NOMO-1 (cell line): ENCODE results near the gene ATP7B.
"Not testable (repeated sequence)": the region's sequence is repeated elsewhere in the genome, so short reads cannot be mapped to it uniquely, and the experiment has no call there.

Source experiments
- DNase-seq, 2 experiments: peaks; one replicate each; lab custom pipeline; 2025; ENCODE audit not compliant: unreplicated experiment in 2 of 2; lab: John Stamatoyannopoulos, UW

Gene ATP7B

GRCh38 chr13:51924756-51925544 lies 86.3 kb downstream of the ATP7B start:
- DNase-seq, result peak in 1 of 2 experiments; percentile 55

- DNase-seq, result no peak
Measured at GRCh38 chr13:51923983-51924539, 87.2 kb downstream of the ATP7B start.

GRCh38 chr13:51922771-51923480 lies 88.3 kb downstream of the ATP7B start:
- DNase-seq, result no peak

GRCh38 chr13:51921790-51922740 lies 89.2 kb downstream of the ATP7B start:
- no peak for DNase-seq

DNA sequence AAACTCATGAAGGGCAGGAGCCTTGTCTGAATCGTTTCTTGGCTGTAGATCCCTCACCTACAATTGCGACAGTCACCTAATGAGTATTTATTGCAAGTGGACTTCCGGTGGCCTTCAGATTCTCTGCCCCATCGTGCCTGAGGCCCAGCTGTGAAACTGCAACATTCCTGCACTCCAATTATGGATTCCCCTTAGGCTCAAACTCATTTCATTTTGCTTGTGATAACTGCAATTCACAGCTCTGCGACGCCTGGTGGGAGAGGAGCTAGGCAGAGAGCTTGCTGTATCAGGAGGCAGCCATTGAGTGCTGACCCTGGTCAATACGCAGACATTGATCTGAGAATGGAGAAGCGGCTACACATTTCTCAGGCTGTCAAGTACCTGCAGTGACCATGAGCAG lies 90.5 kb downstream of the ATP7B start:
- no peak for DNase-seq

- no peak for DNase-seq
Measured at GRCh38 chr13:51920267-51920666, 91.0 kb downstream of the ATP7B start.

GRCh38 chr13:51919531-51919930 lies 91.7 kb downstream of the ATP7B start:
- no peak for DNase-seq

- no peak for DNase-seq
Measured at GRCh38 chr13:51916962-51917361, 94.3 kb downstream of the ATP7B start.

GRCh38 chr13:51916051-51916818 lies 95.0 kb downstream of the ATP7B start:
- no peak for DNase-seq

DNA sequence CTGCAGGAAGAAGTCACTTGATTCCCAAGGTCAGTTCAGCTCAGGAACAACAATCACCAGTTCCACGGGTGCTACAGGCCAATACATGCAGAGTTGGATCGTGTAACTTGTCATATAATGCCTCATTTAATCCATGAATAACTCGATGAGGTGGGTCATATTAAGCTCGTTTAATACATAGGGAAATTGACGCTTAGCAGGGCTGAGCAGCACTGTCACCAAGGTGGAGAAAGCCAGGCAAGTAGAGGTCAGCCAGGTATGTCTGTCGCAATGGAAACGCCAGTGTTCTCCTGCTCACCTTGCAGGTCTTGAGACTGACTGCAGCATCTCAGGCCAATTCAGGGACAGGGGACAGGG lies 97.1 kb downstream of the ATP7B start:
- DNase-seq, result no peak

GRCh38 chr13:51913421-51914136 lies 97.7 kb downstream of the ATP7B start:
- DNase-seq, result no peak

- DNase-seq, result peak; percentile 23 to 52
Measured at GRCh38 chr13:51912511-51913225, 98.6 kb downstream of the ATP7B start.

- DNase-seq, result no peak
Measured at GRCh38 chr13:51912091-51912490, 99.2 kb downstream of the ATP7B start.

DNA sequence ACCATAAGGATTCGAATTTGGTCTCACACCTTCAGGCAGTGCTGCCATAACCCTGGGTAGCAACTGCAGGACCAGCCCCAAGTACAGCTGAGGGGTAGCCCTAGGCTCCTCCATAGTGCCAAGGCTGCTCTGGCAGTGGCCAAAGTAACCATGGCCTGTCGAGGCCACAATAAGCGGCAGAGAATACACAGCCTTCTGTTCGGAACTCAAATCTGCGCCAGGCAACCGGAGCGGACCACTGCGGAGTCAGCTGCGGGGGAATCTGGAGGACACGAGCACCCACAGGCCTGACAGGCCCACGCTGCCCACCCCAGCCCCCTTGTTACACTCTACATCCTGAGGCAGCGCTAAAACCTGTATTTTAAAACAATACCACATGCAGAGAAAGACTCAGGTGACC lies 100.7 kb downstream of the ATP7B start:
- DNase-seq, result no peak

- DNase-seq, result not testable (repeated sequence)
Measured at GRCh38 chr13:51909265-51909664, 102.0 kb downstream of the ATP7B start.

DNA sequence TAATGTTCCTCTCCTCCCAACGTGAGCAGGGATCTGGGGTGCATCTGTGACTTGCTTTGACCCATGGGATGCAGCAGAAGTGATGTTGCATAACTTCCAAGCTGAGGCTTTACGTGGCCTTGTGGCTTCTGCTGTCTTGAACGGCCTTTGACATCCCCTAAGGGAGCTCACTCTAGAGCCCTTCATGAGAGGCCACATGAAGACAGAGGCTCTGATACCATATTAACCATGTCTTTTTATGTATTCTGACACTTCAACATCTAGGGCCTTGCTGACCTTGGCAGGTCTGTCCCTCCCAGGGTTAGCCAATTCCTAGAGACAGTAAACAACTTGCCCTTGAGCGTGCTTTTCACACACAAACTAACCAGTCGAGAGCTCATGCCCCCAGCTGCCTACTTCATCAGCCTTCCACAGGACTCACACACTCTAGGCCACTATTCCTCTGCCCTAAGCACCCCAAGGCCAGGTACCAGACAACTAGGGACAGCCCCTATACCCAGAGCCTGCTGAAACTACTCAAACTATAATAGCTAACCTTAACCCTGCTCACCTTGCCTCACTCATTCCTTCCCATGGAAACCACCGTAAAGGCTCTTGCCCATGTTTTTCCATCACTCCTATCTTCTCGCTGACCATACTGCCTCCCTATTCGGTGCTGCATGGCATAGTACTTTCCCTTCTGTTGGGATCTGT lies 104.1 kb downstream of the ATP7B start:
- DNase-seq, result no peak

- no peak for DNase-seq
Measured at GRCh38 chr13:51906581-51906980, 104.7 kb downstream of the ATP7B start.

DNA sequence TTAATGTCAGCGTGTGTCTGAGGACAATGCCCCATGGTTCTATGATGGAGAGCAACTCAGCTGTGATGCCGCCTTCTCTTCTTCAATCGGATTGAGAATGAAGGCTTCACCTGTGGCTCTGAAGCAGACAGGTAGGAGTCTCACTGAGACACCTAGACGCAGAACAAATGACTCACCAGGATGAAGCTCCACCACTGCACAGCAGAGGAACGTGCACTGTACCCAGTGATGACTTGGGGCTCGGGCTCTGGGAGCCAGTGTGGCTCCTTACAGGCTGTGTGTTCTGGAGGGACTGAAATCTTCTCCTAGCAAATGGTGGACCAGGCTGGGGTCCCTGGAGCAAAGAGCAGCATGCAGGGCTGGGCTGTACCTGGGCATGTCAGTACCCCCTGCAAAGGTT lies 105.5 kb downstream of the ATP7B start:
- no peak for DNase-seq
